Keratinocyte (primary cell): Measurements from ENCODE around the gene ATRNL1. TPM values are rescaled to one million over a fixed set of nuclear protein-coding genes. Genes with fewer than 3 reads are reported as not detected.
"Not testable (repeated sequence)": the region's sequence is repeated elsewhere in the genome, so short reads cannot be mapped to it uniquely, and the experiment has no call there.

Experiments used
- DNase-seq: peaks from one replicate; pipeline ENCODE4 v3.0.0-alpha.2; 2011; ENCODE audit warnings: low read depth, missing footprints, low spot score
- FAIRE-seq: peaks from 2 replicates; lab custom pipeline; 2011; peaks lifted over from hg19 to GRCh38; lab: Jason Lieb, UNC
- H2AFZ ChIP-seq: 2 replicates; pipeline ENCODE4 v1.6.0; 2012; ENCODE audit warnings: low read length, control low read depth, inconsistent platforms; ENCODE audit not compliant: control insufficient read depth
- H3K27ac ChIP-seq: 2 replicates; pipeline ENCODE4 v1.5.1; 2011; ENCODE audit warnings: low read length; ENCODE audit not compliant: control insufficient read depth, insufficient read depth
- H3K27me3 ChIP-seq: 3 replicates; pipeline ENCODE4 v1.6.0; 2011; ENCODE audit warnings: low read length; ENCODE audit not compliant: control insufficient read depth, insufficient read depth; ENCODE audit errors: extremely low read depth
- H3K36me3 ChIP-seq, 2 experiments: 2 replicates in 1 of 2; 3 replicates in 1 of 2; pipeline ENCODE4 v1.5.1; 2011; ENCODE audit warnings: low read length in 2 of 2, mild to moderate bottlenecking in 1 of 2; ENCODE audit not compliant: control insufficient read depth in 2 of 2, insufficient read depth in 2 of 2; ENCODE audit errors: extremely low read depth in 1 of 2
- H3K4me1 ChIP-seq: 3 replicates; pipeline ENCODE4 v1.5.1; 2011; ENCODE audit warnings: low read length; ENCODE audit not compliant: control insufficient read depth, insufficient read depth; ENCODE audit errors: extremely low read depth
- H3K4me2 ChIP-seq: 3 replicates; pipeline ENCODE4 v1.6.0; 2011; ENCODE audit warnings: low read depth, low read length; ENCODE audit not compliant: control insufficient read depth, insufficient read depth; ENCODE audit errors: extremely low read depth
- H3K4me3 ChIP-seq, 3 experiments: fragments of 200-600 bp in 1 of 3; sonication (generic) in 1 of 3; 2 replicates in 2 of 3; 3 replicates in 1 of 3; pipeline ENCODE4 v1.5.1; 2011 to 2016; ENCODE audit warnings: low read length in 3 of 3, mild to moderate bottlenecking in 3 of 3, control low read depth in 2 of 3, inconsistent platforms in 1 of 3, low read depth in 1 of 3, mixed read lengths in 1 of 3, mixed run types in 1 of 3, moderate library complexity in 1 of 3; ENCODE audit not compliant: control insufficient read depth in 2 of 3, insufficient read depth in 2 of 3; ENCODE audit errors: extremely low read depth in 1 of 3
- H3K79me2 ChIP-seq: 2 replicates; pipeline ENCODE4 v1.6.0; 2012; ENCODE audit warnings: low read length; ENCODE audit not compliant: control insufficient read depth, insufficient read depth
- H3K9ac ChIP-seq: 3 replicates; pipeline ENCODE4 v1.6.0; 2011; ENCODE audit warnings: low read length; ENCODE audit not compliant: control insufficient read depth, insufficient read depth; ENCODE audit errors: extremely low read depth
- H3K9me1 ChIP-seq: 3 replicates; pipeline ENCODE4 v1.6.0; 2011; ENCODE audit warnings: low read length; ENCODE audit not compliant: control insufficient read depth, insufficient read depth; ENCODE audit errors: extremely low read depth
- H3K9me3 ChIP-seq: 2 replicates; pipeline ENCODE4 v1.5.1; 2012; ENCODE audit warnings: low read depth, low read length; ENCODE audit not compliant: control insufficient read depth
- H4K20me1 ChIP-seq: 3 replicates; pipeline ENCODE4 v1.6.0; 2011; ENCODE audit warnings: low read length; ENCODE audit not compliant: control insufficient read depth, insufficient read depth; ENCODE audit errors: extremely low read depth
- CTCF ChIP-seq, 3 experiments: IDR thresholded peaks in 1 of 3; conservative IDR thresholded peaks in 1 of 3; optimal IDR thresholded peaks in 1 of 3; 2 replicates in 2 of 3; 3 replicates in 1 of 3; pipeline versions ENCODE3 to v1.5.1; 2011; ENCODE audit warnings: low read length in 3 of 3, mild to moderate bottlenecking in 3 of 3, moderate library complexity in 2 of 3, control low read depth in 1 of 3, inconsistent platforms in 1 of 3; ENCODE audit not compliant: insufficient read depth in 2 of 3; ENCODE audit errors: extremely low read depth in 1 of 3
- EZH2 ChIP-seq: IDR thresholded peaks from one replicate; pipeline ENCODE4 v1.6.1; 2012; ENCODE audit warnings: inconsistent platforms, mild to moderate bottlenecking, low read length, moderate library complexity
- dilution Hi-C: fragments of 300-500 bp; cut with MboI; formaldehyde crosslinking; loops from one replicate; pipeline ENCODE4 v1.7.0; 2020; ENCODE audit warnings: low sequenced_read_pairs; ENCODE audit not compliant: extremely low pct_ligation_motif_present
- polyA plus RNA-seq, 5 experiments: library from polyadenylated mRNA; depleted of rRNA in 3 of 5; stranded (reverse) in 3 of 5; stranded (forward) in 1 of 5; unstranded in 1 of 5; fragments of >200 nt; gene quantifications; 1 replicate in 1 of 5; 2 replicates in 3 of 5; 3 replicates in 1 of 5; pipeline versions ENCODE4 v1.2.1 to v1.2.3, GENCODE V29; 2011 to 2012; ENCODE audit warnings: missing spikeins in 2 of 5, low read depth in 1 of 5, low replicate concordance in 1 of 5

Gene ATRNL1
- polyA plus RNA-seq, 1 donor (not counting 4 experiments of a cell fraction or from before 2014, with no cell fraction given) = 0.07 TPM

GRCh38 chr10:115745943-115746342 lies 652.8 kb downstream of the ATRNL1 start:
- H3K27ac ChIP-seq = no peak overlapping the region
- FAIRE-seq = no peak
- H3K4me1 ChIP-seq = no peaks in the 10 kb centered on the region
- H3K9me3 ChIP-seq = no peaks in the 10 kb centered on the region
- no peak overlapping the region for H3K9ac ChIP-seq
- H4K20me1 ChIP-seq = no peaks in the 10 kb centered on the region
- no peaks in the 10 kb centered on the region for H3K79me2 ChIP-seq
- no peak overlapping the region for H2AFZ ChIP-seq
- dilution Hi-C loops = no loop called here
- no peak for DNase-seq
- TF ChIP-seq CTCF (optimal IDR thresholded peaks at IDR 0.05 in 1 of 3, IDR thresholded peaks at IDR 0.05 in 1 of 3, conservative IDR thresholded peaks at IDR 0.05 in 1 of 3; ENCODE audit: extremely low read depth in 1 of 3, insufficient read depth in 2 of 3, low read length in 3 of 3) (no peak), EZH2 (no peak)
- no peak overlapping the region for H3K4me2 ChIP-seq
- H3K36me3 ChIP-seq = no peaks in the 10 kb centered on the region
- no peaks in the 10 kb centered on the region for H3K9me1 ChIP-seq
- no peak overlapping the region for H3K4me3 ChIP-seq
- H3K27me3 ChIP-seq = no peaks in the 10 kb centered on the region

- dilution Hi-C loops = no loop called here
- no peaks in the 10 kb centered on the region for H3K4me1 ChIP-seq
- no peaks in the 10 kb centered on the region for H3K9me1 ChIP-seq
- H3K79me2 ChIP-seq = no peaks in the 10 kb centered on the region
- H3K36me3 ChIP-seq = no peaks in the 10 kb centered on the region
- H2AFZ ChIP-seq = no peak overlapping the region
- H4K20me1 ChIP-seq = no peaks in the 10 kb centered on the region
- no peak for TF ChIP-seq EZH2
- no peak for TF ChIP-seq CTCF (optimal IDR thresholded peaks at IDR 0.05 in 1 of 3, IDR thresholded peaks at IDR 0.05 in 1 of 3, conservative IDR thresholded peaks at IDR 0.05 in 1 of 3; ENCODE audit: extremely low read depth in 1 of 3, insufficient read depth in 2 of 3, low read length in 3 of 3)
- no peak overlapping the region for H3K27ac ChIP-seq
- H3K4me3 ChIP-seq = no peak overlapping the region
- no peak overlapping the region for H3K9ac ChIP-seq
- DNase-seq (no peak), FAIRE-seq (no peak)
- no peak overlapping the region for H3K4me2 ChIP-seq
- H3K27me3 ChIP-seq = no peaks in the 10 kb centered on the region
- no peaks in the 10 kb centered on the region for H3K9me3 ChIP-seq
Measured at GRCh38 chr10:115747811-115748210, 654.6 kb downstream of the ATRNL1 start.

GRCh38 chr10:115758488-115758887 lies 665.3 kb downstream of the ATRNL1 start:
- DNase-seq, dilution Hi-C loops, H4K20me1 ChIP-seq: not testable (repeated sequence)

More at GRCh38 chr10:115758488-115758887, 665.3 kb downstream of the ATRNL1 start:
- not testable (repeated sequence) for FAIRE-seq, H3K27ac ChIP-seq, H3K36me3 ChIP-seq, H3K9ac ChIP-seq, H3K79me2 ChIP-seq, H3K27me3 ChIP-seq, H2AFZ ChIP-seq, H3K4me1 ChIP-seq, H3K4me2 ChIP-seq, H3K4me3 ChIP-seq, H3K9me3 ChIP-seq, H3K9me1 ChIP-seq
